Measurements from ENCODE around the gene SEC14L3.

- TF ChIP-seq CTCF (conservative IDR thresholded peaks at IDR 0.05; ENCODE audit: low read length) (no peak), EZH2phosphoT487 (IDR thresholded peaks at IDR 0.05; ENCODE audit: borderline replicate concordance, low read depth, low read length) (no peak)
These were observed 13.8 kb downstream of the SEC14L3 start for GRCh38 chr22:30457981-30458380.

Measured in OCI-LY7 (cell line).